Loucy (cell line): Measurements from ENCODE around the gene NIN.

ENCODE experiments used
- H2AFZ ChIP-seq: fragments of 200-600 bp; sonication (generic); 2 replicates; pipeline ENCODE4 v1.6.0; 2016; ENCODE audit warnings: antibody characterized with exemption, mild to moderate bottlenecking, low read length, moderate library complexity
- H3F3A ChIP-seq: fragments of 200-600 bp; 2 replicates; pipeline ENCODE4 v1.6.0; 2016; ENCODE audit warnings: antibody characterized with exemption, low read depth, mild to moderate bottlenecking
- H3K27me3 ChIP-seq: fragments of 200-600 bp; sonication (generic); 2 replicates; pipeline ENCODE4 v1.6.1; 2014; ENCODE audit warnings: low read length, mild to moderate bottlenecking; ENCODE audit not compliant: insufficient read depth, poor library complexity, severe bottlenecking
- H3K36me3 ChIP-seq: fragments of 200-600 bp; sonication (generic); 2 replicates; pipeline ENCODE4 v1.6.1; 2016; ENCODE audit warnings: low read length; ENCODE audit not compliant: insufficient read depth
- H3K4me1 ChIP-seq: fragments of 200-600 bp; sonication (generic); 2 replicates; pipeline ENCODE4 v1.5.1; 2014; ENCODE audit warnings: low read length, mild to moderate bottlenecking; ENCODE audit not compliant: insufficient read depth, poor library complexity, severe bottlenecking
- H3K4me2 ChIP-seq: fragments of 200-600 bp; sonication (generic); 2 replicates; pipeline ENCODE4 v1.6.0; 2014; ENCODE audit warnings: antibody characterized with exemption, low read length, low read depth, mild to moderate bottlenecking; ENCODE audit not compliant: poor library complexity, severe bottlenecking
- H3K4me3 ChIP-seq: fragments of 200-600 bp; sonication (generic); 2 replicates; pipeline ENCODE4 v1.5.1; 2014; ENCODE audit warnings: low read length, mild to moderate bottlenecking, mixed read lengths; ENCODE audit not compliant: poor library complexity, severe bottlenecking
- H3K79me2 ChIP-seq: fragments of 200-600 bp; sonication (generic); 2 replicates; pipeline ENCODE4 v1.6.1; 2014; ENCODE audit warnings: low read length; ENCODE audit not compliant: insufficient read depth
- H3K9ac ChIP-seq: fragments of 200-600 bp; sonication (generic); 2 replicates; pipeline ENCODE4 v1.6.0; 2014; ENCODE audit warnings: mild to moderate bottlenecking, low read depth, low read length, moderate library complexity; ENCODE audit not compliant: poor library complexity, severe bottlenecking
- H3K9me2 ChIP-seq: fragments of 200-600 bp; sonication (generic); replicated peaks from 2 replicates; pipeline ENCODE4 v1.6.1; 2016; ENCODE audit warnings: low read depth, low read length, mixed read lengths
- H3K9me3 ChIP-seq: fragments of 200-600 bp; sonication (generic); 2 replicates; pipeline ENCODE4 v1.6.1; 2014; ENCODE audit warnings: mild to moderate bottlenecking, antibody characterized with exemption, low read length, low read depth; ENCODE audit not compliant: insufficient read depth
- H4K20me1 ChIP-seq: fragments of 200-600 bp; sonication (generic); 2 replicates; pipeline ENCODE4 v1.6.0; 2014; ENCODE audit warnings: antibody characterized with exemption, low read length, mild to moderate bottlenecking; ENCODE audit not compliant: insufficient read depth, poor library complexity, severe bottlenecking
- EZH2phosphoT487 ChIP-seq: fragments of 200-600 bp; IDR thresholded peaks from 2 replicates; pipeline ENCODE4 v1.6.1; 2018; ENCODE audit warnings: antibody characterized with exemption, mild to moderate bottlenecking, moderate library complexity, borderline replicate concordance
- TF ChIP-seq, protein P1 (sequence below): fragments of 200-600 bp; sonication (generic); conservative IDR thresholded peaks from 2 replicates; pipeline ENCODE4 v1.5.1; 2014; ENCODE audit warnings: mild to moderate bottlenecking, antibody characterized with exemption, low read length

NIN gene

DNA sequence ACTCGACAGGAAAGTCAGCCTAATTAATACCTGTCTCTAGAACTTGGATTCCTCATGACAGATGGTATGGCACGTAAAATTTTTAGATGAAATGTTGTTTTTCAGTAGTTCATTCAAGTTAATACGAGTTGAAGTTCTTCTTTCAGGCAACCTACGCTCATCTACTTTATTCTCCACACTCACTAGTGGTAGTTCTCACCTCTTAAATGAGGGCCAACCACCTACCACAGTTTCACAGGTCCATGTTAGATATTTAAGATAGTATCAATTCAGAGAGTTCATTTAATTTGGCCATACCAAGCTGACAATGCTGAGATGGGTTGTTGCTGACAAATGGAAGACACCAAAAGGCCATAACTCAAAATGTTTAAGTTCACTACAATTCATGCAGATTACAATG lies 50.6 kb downstream of the NIN start:
- Histone ChIP-seq H3K4me2 (no peak overlapping the region), H3K4me1 (peaks cover 9% of the 10 kb centered on the region), H4K20me1 (no peaks in the 10 kb centered on the region), H3K9me3 (no peaks in the 10 kb centered on the region), H3K36me3 (peaks cover 32% of the 10 kb centered on the region), H3K4me3 (no peak overlapping the region), H3K79me2 (no peaks in the 10 kb centered on the region), H3K9ac (no peak overlapping the region), H2AFZ (no peak overlapping the region), H3K9me2 (no peaks in the 10 kb centered on the region), H3F3A (0 out of 2 replicates have a peak, but pooled peaks cover 3% of the 10 kb centered on the region), H3K27me3 (no peaks in the 10 kb centered on the region)
- no peak for TF ChIP-seq EZH2phosphoT487
- TF ChIP-seq, protein P1, sequence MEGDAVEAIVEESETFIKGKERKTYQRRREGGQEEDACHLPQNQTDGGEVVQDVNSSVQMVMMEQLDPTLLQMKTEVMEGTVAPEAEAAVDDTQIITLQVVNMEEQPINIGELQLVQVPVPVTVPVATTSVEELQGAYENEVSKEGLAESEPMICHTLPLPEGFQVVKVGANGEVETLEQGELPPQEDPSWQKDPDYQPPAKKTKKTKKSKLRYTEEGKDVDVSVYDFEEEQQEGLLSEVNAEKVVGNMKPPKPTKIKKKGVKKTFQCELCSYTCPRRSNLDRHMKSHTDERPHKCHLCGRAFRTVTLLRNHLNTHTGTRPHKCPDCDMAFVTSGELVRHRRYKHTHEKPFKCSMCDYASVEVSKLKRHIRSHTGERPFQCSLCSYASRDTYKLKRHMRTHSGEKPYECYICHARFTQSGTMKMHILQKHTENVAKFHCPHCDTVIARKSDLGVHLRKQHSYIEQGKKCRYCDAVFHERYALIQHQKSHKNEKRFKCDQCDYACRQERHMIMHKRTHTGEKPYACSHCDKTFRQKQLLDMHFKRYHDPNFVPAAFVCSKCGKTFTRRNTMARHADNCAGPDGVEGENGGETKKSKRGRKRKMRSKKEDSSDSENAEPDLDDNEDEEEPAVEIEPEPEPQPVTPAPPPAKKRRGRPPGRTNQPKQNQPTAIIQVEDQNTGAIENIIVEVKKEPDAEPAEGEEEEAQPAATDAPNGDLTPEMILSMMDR: no peak

DNA sequence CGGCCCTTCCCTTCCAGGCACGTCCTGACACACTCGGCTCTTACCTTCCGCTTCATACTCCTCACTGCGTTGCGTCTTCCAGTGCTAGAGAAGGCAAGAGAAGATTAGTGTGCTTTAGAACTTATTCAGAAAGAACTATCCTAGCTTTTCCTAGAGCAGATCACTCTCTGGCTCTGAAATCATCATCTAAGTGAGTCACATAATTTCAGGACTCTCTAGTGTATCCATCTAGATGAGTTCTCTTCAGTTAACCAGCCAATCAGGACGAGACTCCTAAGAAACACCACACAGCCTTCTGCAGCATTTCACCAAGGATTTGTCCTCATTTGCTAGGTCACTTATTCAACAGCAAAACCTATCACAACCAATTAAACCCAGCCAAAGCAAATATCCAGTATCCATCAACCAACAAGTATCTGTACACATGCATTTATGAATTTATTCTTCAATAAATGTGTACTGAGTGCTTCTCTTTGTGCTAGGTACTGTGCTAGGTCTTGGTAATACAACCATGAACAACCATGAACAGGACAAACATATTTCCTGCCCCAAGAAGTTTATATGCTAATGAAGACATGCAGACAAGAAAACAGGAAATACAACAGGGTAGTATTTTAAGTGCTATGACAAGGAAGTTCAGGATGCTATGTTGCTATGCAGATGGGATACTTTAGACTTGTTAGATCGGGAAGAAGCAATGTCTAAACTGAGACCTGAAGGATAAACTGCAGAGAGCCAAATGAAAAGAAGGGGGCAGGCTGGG lies 52.1 kb downstream of the NIN start:
- no peak overlapping the region for H3K9ac ChIP-seq
- peaks cover 39% of the 10 kb centered on the region for H3K36me3 ChIP-seq
- TF ChIP-seq EZH2phosphoT487: no peak
- TF ChIP-seq, protein P1: no peak
- H3K79me2 ChIP-seq: no peaks in the 10 kb centered on the region
- H3K9me2 ChIP-seq: no peaks in the 10 kb centered on the region
- peaks cover 4% of the 10 kb centered on the region for H3K4me1 ChIP-seq
- H4K20me1 ChIP-seq: no peaks in the 10 kb centered on the region
- 0 out of 2 replicates have a peak, but pooled peaks cover 3% of the 10 kb centered on the region for H3F3A ChIP-seq
- no peaks in the 10 kb centered on the region for H3K9me3 ChIP-seq
- no peak overlapping the region for H3K4me2 ChIP-seq
- H3K4me3 ChIP-seq: no peak overlapping the region
- no peak overlapping the region for H2AFZ ChIP-seq
- no peaks in the 10 kb centered on the region for H3K27me3 ChIP-seq

DNA sequence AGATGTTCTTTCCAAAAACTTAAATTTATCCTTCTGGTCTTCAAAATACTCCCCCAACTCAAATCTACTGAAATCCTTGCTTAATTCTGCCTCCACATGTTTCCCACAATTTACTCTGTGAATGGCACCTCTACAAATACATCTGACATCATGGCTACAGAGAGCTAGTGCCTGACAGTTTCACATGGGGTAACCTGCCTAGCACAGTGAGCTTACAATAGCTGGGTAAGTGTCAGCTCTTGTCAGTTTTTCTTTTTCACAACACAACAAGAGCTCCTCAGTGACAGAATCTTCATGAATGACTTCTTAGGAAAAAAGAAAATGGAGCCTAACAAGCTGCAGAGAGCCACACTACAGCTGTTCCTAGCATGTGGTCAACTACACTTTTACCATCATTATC lies 54.4 kb downstream of the NIN start:
- Histone ChIP-seq H3K4me1 (peaks cover 4% of the 10 kb centered on the region), H2AFZ (no peak overlapping the region), H3K9me2 (no peaks in the 10 kb centered on the region), H3K27me3 (no peaks in the 10 kb centered on the region), H3K4me2 (no peak overlapping the region), H3K9ac (no peak overlapping the region), H3K9me3 (no peaks in the 10 kb centered on the region), H3K36me3 (peaks cover 55% of the 10 kb centered on the region), H3K4me3 (no peak overlapping the region), H3K79me2 (no peaks in the 10 kb centered on the region), H3F3A (0 out of 2 replicates have a peak, but pooled peaks cover 3% of the 10 kb centered on the region), H4K20me1 (no peaks in the 10 kb centered on the region)
- TF ChIP-seq, protein P1: no peak
- TF ChIP-seq EZH2phosphoT487: no peak
